GM21390 (cell line): ENCODE results near the gene ACSL4.

Experiments used
- ATAC-seq: cut with Tn5 transposase; IDR thresholded peaks from one replicate; pipeline ENCODE4 v1.9.1; 2021; ENCODE audit not compliant: unreplicated experiment

Gene ACSL4

DNA sequence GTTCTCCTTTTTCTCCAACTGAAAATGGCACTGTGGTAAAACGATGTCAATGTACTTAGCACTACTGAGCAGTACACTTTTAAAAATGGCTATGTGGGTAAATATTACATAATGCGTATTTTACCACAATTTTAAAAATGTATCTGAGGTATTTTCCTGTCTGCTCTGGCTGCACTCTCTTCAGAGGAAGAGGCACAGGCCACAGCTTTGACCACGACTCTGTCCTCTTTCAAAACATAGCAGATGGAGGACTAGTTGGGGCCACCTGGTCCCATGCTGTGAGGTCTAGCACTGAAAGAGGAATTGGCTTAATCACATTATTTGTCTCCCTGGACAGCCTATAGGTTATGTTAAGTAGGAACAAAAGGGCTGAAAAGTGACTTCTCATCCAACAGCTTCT lies 113.3 kb downstream of the ACSL4 start:
- ATAC-seq = no peak

DNA sequence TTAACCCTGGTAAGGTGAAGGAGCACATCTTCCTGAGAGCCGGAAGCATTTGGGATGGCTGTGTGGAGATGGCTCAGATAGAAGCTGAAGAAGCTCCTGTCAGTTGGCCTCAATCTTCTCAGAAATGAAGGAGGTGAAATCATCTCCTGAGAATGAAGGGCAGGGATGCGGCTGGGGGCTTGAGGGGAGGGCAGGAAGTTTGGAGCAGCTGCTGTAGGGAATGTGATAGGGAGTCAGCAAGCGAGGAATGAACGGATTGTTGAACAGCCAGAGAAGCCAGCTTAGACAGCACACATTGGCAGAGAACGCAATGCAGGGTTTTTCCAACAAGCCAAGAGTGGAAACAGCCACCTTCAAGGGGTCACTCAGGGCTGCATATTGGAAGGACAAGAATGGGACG lies 118.1 kb downstream of the ACSL4 start:
- no peak for ATAC-seq

DNA sequence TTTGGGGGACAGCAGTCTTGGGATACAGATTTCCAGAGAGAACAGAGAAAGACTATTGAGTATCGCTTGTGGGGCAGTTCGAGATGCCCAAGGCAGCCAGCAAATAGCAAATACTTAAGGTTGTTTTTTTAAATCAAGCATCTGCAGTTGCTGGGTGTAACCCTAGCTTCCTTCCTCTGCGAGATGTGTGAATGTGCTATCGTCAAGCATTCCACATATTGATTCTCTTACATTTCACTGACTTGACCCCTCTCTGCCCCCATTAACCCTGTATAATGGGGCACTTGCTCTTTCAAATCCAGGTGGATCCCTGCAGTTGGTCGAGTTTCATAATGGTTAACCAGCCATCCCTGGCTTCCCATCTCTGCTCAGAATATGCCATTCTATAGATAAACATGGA lies 131.6 kb downstream of the ACSL4 start:
- no peak for ATAC-seq

- ATAC-seq = no peak
Measured at GRCh38 chrX:109600237-109600651, 132.8 kb downstream of the ACSL4 start.

DNA sequence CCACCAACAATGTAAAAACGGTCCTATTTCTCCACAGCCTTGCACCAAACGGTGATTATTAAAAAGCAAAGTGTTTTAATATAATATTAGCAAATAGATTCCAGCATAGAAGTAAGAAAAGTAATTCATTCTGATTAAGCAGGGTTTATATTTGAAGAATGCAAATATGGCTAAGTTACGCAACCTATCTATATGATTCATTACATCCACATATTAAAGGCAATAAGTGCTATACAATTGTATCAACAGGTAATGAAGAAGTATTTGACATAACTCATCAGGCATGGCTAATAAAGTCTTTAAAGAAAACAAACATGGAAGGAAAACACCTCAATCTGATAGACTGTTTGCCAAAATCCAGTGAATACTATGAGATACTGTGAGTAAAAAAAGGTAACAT lies 137.0 kb downstream of the ACSL4 start:
- ATAC-seq = no peak
